ENCODE results near the gene TBL2.
A peak's percentile ranks its signal among the peaks of the same experiment; 100 is the strongest.

Gene TBL2, protein sequence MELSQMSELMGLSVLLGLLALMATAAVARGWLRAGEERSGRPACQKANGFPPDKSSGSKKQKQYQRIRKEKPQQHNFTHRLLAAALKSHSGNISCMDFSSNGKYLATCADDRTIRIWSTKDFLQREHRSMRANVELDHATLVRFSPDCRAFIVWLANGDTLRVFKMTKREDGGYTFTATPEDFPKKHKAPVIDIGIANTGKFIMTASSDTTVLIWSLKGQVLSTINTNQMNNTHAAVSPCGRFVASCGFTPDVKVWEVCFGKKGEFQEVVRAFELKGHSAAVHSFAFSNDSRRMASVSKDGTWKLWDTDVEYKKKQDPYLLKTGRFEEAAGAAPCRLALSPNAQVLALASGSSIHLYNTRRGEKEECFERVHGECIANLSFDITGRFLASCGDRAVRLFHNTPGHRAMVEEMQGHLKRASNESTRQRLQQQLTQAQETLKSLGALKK

DNA sequence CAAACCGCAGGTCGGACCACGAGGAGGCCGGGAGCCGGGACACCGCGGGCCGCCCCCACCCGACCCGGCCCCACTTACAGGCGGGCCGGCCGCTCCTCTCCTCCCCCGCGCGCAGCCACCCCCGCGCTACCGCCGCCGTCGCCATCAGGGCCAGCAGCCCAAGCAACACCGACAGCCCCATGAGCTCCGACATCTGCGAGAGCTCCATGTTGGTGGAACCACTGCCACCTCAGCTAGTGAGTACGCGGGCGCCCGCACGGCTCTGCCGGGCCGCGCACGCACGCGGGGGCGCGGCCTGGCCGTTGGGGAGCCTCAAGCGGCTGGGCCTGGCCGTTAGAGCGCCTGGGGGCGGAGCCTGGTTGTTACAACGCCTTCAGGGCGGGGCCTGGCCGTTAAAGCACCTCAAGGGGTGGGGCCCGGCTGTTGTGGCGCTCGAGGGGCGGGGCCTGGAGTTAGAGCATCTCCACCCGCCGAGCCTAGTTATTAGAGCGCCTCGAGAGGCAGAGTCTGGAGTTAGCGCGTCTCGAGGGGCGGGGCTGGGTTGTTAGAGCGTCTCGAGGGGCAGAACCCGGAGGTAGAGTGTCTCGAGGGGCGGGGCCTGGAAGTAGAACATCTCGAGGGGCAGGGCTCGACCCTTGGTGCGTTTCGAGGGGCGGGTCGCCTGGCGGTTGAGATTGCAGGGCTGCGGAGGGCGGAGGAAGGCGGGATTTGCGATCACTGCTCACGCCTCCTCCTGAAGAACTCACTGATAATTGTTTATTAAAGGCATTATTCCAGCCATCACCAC lies at the start of gene TBL2:
Gene TBL2 (minus strand): TSS at position 238 of the 787 bp plus-strand sequence. CDS start 30 bp downstream, at position 208.
- DNase-seq (ENCODE audit: low spot score): peak; percentile 100
- TF ChIP-seq, protein P1, sequence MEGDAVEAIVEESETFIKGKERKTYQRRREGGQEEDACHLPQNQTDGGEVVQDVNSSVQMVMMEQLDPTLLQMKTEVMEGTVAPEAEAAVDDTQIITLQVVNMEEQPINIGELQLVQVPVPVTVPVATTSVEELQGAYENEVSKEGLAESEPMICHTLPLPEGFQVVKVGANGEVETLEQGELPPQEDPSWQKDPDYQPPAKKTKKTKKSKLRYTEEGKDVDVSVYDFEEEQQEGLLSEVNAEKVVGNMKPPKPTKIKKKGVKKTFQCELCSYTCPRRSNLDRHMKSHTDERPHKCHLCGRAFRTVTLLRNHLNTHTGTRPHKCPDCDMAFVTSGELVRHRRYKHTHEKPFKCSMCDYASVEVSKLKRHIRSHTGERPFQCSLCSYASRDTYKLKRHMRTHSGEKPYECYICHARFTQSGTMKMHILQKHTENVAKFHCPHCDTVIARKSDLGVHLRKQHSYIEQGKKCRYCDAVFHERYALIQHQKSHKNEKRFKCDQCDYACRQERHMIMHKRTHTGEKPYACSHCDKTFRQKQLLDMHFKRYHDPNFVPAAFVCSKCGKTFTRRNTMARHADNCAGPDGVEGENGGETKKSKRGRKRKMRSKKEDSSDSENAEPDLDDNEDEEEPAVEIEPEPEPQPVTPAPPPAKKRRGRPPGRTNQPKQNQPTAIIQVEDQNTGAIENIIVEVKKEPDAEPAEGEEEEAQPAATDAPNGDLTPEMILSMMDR (IDR thresholded peaks at IDR 0.05; ENCODE audit: extremely low read depth, missing control alignments): no peak

DNA sequence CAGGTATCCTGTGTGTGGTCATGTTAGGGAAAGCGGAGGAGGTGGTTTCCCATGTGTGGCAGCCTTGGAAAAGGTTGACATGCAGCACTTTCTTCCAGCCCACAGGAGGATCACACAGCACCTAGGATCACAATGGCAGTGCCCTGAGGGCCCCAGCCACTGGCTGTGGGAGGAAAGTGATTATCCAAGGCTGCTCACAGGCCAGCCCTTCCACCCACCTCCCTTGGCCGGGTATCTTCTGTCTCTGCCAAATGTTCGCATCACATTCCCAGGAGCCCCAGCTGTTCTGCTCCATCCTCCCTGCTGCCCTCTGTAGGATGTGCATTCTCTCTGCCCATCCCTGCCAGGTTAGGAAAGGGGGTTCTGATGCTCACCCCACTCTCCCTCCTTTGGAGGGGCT lies 48.4 kb upstream of the TBL2 start:
- TF ChIP-seq, protein P1 (IDR thresholded peaks at IDR 0.05; ENCODE audit: extremely low read depth, missing control alignments): no peak
- DNase-seq (ENCODE audit: low spot score): no peak

DNA sequence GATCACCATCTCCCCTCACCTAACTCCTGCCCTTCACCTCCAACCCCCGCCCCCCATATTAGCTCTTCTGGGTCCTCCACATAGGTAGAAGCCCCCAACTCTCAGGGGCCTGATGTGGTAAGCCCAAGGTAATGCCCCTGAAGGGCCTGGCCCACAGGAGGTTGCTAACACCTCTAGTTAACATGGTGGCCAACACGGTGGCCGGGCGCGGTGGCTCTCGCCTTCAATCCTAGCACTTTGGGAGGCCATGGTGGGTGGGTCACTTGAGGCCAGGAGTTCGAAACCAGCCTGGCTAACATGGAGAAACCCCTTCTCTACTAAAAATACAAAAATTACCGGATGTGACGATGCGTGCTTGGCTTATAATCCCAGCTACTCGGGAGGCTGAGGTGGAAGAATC lies 46.9 kb upstream of the TBL2 start:
- TF ChIP-seq, protein P1 (IDR thresholded peaks at IDR 0.05; ENCODE audit: extremely low read depth, missing control alignments): no peak
- no peak for DNase-seq (ENCODE audit: low spot score)

DNA sequence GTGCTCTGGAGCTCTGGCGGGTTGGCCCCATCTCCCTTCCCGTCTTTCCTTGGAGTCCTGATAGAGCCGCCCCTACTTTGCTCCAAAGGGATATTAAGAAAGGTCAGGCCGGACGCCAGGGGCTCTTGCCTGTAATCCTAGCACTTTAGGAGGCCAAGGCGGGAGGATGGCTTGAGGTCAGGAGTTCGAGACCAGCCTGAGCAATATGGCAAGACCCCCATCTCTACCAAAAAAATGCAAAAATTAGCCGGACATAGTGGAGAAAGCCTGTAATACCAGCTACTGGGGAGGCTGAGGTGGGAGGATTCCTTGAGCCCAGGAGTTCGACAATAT lies 46.3 kb upstream of the TBL2 start:
- no peak for DNase-seq (ENCODE audit: low spot score)
- TF ChIP-seq, protein P1 (IDR thresholded peaks at IDR 0.05; ENCODE audit: extremely low read depth, missing control alignments): no peak

DNA sequence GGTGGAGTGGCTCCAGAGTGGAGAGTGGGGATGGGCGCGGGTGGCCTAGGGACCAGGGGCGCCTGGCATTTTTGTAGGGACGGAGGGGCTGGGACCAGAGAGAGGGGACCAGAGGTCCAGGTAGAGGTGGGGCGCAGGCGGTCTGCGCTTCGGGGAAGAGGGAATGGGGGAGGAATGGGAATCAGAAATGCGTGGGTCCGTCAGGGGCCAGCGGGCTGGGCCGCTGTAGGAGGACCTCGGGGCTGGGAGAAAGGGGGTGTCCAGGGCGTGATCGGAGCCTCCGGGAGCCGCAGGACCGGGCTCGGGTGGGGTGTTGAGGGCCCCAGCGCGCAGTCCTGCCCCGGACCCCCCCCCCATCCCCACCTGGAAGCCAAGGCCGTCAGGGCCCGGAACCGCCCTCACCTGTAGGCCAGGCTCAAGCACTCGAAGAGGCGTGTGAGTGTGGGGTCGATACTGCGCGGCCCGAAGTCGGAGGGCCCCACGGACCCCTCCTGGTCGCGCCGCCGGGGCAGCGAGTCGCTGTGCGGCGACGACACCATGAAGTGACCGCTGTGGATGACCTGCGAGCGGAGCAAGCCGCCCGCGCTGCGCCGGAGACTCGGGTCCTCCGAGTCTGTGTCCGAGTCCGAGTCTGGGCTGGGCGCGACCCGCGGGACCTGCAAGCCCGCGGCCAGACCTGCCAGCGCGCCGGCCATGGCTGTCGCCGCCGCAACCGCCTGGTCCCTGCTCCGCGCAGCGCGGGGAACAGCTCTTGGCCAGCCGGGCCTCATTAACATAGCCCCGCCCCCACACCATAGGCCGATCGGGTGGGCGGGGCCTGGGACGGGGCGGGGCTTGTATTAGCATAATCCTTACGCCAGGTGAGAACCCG lies 45.7 kb upstream of the TBL2 start, which contains the start of gene MLXIPL:
Gene MLXIPL (minus strand): TSS at position 725 of the 871 bp plus-strand sequence. CDS start 30 bp downstream, at position 695.
- TF ChIP-seq, protein P1 (IDR thresholded peaks at IDR 0.05; ENCODE audit: extremely low read depth, missing control alignments): no peak
- DNase-seq (ENCODE audit: low spot score): peak; percentile 71

DNA sequence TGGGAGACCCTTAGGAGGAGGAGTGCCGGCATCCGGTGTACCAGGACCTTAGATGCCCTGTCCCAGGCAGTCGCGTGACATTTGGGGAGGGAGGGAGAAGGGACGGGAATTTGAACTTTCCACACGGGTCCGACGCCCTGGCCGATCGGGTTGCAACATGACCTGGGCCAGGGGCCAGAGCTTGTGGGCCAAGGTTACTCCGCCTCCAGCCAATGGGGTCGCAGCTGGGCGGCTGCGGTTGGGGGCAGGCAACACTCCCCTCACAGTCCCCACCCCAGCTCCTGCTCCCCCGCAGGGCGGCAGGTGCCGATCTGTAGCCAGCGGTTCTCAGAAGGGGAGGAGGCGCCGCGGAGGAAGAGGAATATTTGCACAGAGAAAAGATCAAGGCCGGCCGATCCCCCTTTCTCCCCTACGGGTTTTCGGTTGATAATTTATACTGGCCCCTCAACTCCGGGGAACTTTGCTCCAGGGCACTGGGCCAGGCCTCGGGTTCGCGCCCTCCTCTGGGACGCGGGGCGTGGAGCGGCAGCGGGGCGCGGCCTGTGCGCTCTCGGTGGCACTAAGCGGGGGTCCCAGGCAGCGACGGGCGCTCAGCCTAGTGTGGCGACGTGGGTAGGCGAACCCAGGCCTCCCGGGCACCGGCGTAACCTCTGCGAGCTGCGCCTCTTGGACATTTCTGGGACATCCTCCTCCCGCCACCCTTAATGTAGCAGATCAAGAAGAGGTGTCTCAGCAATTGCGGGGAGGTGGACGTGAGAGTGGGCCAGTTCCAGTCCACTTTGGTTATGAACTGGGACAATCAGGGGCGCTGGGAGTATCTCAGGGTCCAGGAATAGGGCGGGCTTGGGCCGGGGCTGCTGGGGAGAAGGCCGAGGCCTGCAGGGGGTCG lies 44.8 kb upstream of the TBL2 start:
- TF ChIP-seq, protein P1 (IDR thresholded peaks at IDR 0.05; ENCODE audit: extremely low read depth, missing control alignments): no peak
- DNase-seq (ENCODE audit: low spot score): peak; percentile 28
